Progenitor cell of endocrine pancreas (in vitro differentiated cells): Measurements from ENCODE around the gene AFDN. TPM values are rescaled to one million over a fixed set of nuclear protein-coding genes. Genes with fewer than 3 reads are reported as not detected.
A peak's percentile ranks its signal among the peaks of the same experiment; 100 is the strongest.

ENCODE experiments used
- DNase-seq: peaks from one replicate; pipeline ENCODE4 v3.0.0; 2021; ENCODE audit warnings: low spot score; ENCODE audit not compliant: unreplicated experiment
- H3K27ac Mint-ChIP-seq: 2 replicates; pipeline ENCODE4 v1.8.0; 2021; ENCODE audit warnings: mild to moderate bottlenecking, moderate library complexity, mixed read lengths
- H3K27me3 Mint-ChIP-seq: 2 replicates; pipeline ENCODE4 v1.8.0; 2021; ENCODE audit warnings: mixed read lengths
- H3K36me3 Mint-ChIP-seq: 2 replicates; pipeline ENCODE4 v1.8.0; 2022; ENCODE audit warnings: mixed read lengths; ENCODE audit not compliant: insufficient read depth
- H3K4me1 Mint-ChIP-seq: 2 replicates; pipeline ENCODE4 v1.8.0; 2021; ENCODE audit warnings: low read depth, mixed read lengths
- H3K4me3 Mint-ChIP-seq: 2 replicates; pipeline ENCODE4 v1.8.0; 2021; ENCODE audit warnings: low read depth, mild to moderate bottlenecking, moderate library complexity, mixed read lengths
- H3K9me3 Mint-ChIP-seq: 2 replicates; pipeline ENCODE4 v1.8.0; 2021; ENCODE audit warnings: low read depth, mixed read lengths
- total RNA-seq: library from RNA; stranded (reverse); gene quantifications from 2 replicates; pipeline ENCODE4 v1.2.1, GENCODE V29; 2021
- TF ChIP-seq, protein P1 (sequence below): fragments of 200-600 bp; sonication (generic); IDR thresholded peaks from one replicate; pipeline ENCODE4 v1.5.0; 2021; ENCODE audit warnings: antibody characterized with exemption, mild to moderate bottlenecking; ENCODE audit not compliant: unreplicated experiment

The AFDN gene
- total RNA-seq, 1 donor from 2014 or later = 423 TPM

DNA sequence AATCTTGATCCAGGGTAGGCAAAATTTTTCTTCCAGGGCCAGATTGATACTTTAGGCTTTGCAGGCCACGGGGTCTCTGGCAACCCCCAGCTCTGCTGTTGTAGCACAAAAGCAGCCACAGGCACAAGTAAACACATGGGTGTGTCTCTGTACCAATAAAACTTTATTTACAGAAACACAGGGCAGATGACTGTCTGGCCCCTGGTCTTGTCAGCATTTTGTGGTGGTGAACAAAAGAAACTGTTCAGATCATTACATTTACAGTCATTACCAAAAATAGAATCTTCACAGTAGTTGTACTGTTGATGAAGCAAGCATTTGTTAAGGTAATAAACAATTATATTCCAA lies 125.8 kb downstream of the AFDN start:
- no peak for DNase-seq
- no peaks in the 10 kb centered on the region for H3K27me3 Mint-ChIP-seq
- H3K4me3 Mint-ChIP-seq = no peak overlapping the region
- H3K4me1 Mint-ChIP-seq = peaks cover 24% of the 10 kb centered on the region
- TF ChIP-seq, protein P1, sequence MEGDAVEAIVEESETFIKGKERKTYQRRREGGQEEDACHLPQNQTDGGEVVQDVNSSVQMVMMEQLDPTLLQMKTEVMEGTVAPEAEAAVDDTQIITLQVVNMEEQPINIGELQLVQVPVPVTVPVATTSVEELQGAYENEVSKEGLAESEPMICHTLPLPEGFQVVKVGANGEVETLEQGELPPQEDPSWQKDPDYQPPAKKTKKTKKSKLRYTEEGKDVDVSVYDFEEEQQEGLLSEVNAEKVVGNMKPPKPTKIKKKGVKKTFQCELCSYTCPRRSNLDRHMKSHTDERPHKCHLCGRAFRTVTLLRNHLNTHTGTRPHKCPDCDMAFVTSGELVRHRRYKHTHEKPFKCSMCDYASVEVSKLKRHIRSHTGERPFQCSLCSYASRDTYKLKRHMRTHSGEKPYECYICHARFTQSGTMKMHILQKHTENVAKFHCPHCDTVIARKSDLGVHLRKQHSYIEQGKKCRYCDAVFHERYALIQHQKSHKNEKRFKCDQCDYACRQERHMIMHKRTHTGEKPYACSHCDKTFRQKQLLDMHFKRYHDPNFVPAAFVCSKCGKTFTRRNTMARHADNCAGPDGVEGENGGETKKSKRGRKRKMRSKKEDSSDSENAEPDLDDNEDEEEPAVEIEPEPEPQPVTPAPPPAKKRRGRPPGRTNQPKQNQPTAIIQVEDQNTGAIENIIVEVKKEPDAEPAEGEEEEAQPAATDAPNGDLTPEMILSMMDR = no peak
- H3K9me3 Mint-ChIP-seq = no peaks in the 10 kb centered on the region
- peak overlapping the region; percentile 60 for H3K27ac Mint-ChIP-seq
- H3K36me3 Mint-ChIP-seq = peaks cover 54% of the 10 kb centered on the region

DNA sequence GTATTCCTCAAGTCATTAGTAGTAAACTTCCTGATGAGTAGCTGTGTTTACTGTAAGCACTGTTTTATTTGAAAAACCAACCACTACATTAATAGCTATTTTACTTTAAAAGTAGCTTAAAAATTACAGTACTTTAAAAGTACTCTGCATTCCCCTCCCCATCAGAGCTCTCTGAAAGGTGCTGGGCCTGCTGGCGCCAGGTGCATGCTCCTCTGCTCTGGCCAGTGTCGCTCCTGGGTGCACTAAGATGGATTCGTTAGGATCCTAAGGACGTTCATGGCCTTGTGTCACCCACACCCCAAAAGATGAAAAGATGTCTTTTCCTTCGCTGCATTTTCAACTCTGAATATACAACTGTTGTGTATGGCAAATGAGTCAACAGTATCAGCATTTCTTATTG lies 126.8 kb downstream of the AFDN start:
- H3K27me3 Mint-ChIP-seq = no peaks in the 10 kb centered on the region
- H3K4me1 Mint-ChIP-seq = peaks cover 26% of the 10 kb centered on the region
- TF ChIP-seq, protein P1 = no peak
- H3K4me3 Mint-ChIP-seq = no peak overlapping the region
- no peak for DNase-seq
- H3K36me3 Mint-ChIP-seq = peaks cover 53% of the 10 kb centered on the region
- no peaks in the 10 kb centered on the region for H3K9me3 Mint-ChIP-seq
- H3K27ac Mint-ChIP-seq = no peak overlapping the region

DNA sequence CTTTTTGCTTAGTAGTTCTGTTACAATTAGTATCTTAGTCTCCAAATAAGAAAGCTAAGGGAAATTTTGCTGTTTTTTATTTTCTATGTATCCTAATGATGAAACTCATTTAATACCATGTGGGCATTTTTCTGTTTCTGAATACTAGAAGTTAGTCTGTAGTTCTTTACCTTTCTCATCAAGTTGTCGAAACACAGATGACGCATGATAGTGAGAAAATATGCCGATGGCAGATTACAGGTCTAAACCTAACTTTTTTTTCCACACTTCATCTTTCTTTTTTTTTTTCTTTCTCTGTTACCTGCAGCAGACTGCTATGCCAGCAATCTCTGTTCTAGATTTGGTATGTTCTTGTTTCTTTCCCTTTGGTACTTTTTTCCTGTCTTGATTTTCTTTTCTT lies 127.4 kb downstream of the AFDN start:
- Mint-ChIP-seq H3K4me3 (no peak overlapping the region), H3K9me3 (no peaks in the 10 kb centered on the region), H3K27me3 (no peaks in the 10 kb centered on the region), H3K27ac (peak overlapping the region; percentile 65), H3K4me1 (peaks cover 26% of the 10 kb centered on the region), H3K36me3 (peaks cover 47% of the 10 kb centered on the region)
- TF ChIP-seq, protein P1 = no peak
- DNase-seq = no peak

DNA sequence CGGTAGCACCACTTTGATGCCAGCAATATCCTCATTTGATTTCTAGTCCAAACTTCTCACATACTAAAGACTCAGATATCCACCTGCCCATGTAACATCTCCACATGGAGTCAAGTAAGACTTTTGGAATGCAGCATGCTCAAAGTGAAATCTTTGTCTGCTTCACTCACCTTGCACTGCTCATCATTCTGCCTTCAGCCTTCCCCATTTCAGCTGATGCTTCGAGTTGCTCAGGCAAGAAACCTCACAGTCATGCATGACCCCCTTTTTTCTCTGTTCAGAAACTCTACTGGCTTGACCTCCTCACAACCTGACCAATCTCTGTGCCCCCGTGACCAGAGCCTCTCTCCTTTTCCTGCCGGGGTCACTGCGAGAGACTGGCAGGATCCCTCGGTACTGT lies 129.8 kb downstream of the AFDN start:
- Mint-ChIP-seq H3K4me3 (no peak overlapping the region), H3K4me1 (peaks cover 40% of the 10 kb centered on the region), H3K27ac (peak overlapping the region; percentile 85), H3K27me3 (no peaks in the 10 kb centered on the region), H3K9me3 (no peaks in the 10 kb centered on the region), H3K36me3 (peaks cover 34% of the 10 kb centered on the region)
- no peak for DNase-seq
- TF ChIP-seq, protein P1 = no peak

DNA sequence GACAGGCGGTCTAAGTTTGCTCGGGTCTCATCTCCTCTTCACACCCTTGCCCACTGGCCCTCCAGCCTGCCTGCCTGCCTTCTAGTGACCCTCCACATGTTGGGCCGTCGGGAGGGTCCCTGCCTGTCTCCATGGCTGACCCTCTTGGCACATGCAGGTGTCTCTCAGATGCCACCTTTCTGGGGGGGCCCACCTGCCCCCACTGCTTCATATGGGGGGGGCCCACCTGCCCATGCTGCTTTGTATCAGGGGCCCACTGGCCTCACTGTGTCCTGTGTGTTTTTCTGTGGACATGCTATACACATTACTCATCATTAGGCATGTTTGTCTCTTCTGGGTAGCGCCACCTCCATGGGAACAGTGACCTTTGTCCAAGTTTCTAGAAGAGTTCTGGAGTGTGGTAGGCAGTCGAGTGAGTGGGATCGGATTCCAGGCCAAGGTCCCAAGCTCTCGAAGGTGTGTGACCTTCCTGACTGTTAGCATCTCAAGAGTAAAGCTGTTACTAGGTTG lies 130.3 kb downstream of the AFDN start:
- peaks cover 32% of the 10 kb centered on the region for H3K36me3 Mint-ChIP-seq
- peaks cover 42% of the 10 kb centered on the region for H3K4me1 Mint-ChIP-seq
- no peak overlapping the region for H3K4me3 Mint-ChIP-seq
- H3K9me3 Mint-ChIP-seq = no peaks in the 10 kb centered on the region
- TF ChIP-seq, protein P1 = no peak
- no peaks in the 10 kb centered on the region for H3K27me3 Mint-ChIP-seq
- DNase-seq = no peak
- H3K27ac Mint-ChIP-seq = peak overlapping the region; percentile 85
